B cell (primary cell): ENCODE data around the gene DCDC1. TPM values are rescaled to one million over a fixed set of nuclear protein-coding genes. Genes with fewer than 3 reads are reported as not detected.

ENCODE experiments used
- ATAC-seq: fragments of 200-7000 bp; cut with Tn5 transposase; one replicate; pipeline ENCODE4 v1.10.0; 2021; ENCODE audit warnings: low read depth, mild to moderate bottlenecking, moderate number of reproducible peaks, moderate library complexity
- CTCF ChIA-PET: fragments of 350-600 bp; sonication (Branson Sonifier 250); formaldehyde crosslinking; loops from one replicate; lab custom pipeline; 2021; ENCODE audit warnings: antibody characterized with exemption, inconsistent platforms; lab: Charles Lee
- POLR2A ChIA-PET: fragments of 350-600 bp; sonication (Branson Sonifier 250); formaldehyde crosslinking; loops from one replicate; lab custom pipeline; 2021; ENCODE audit warnings: antibody characterized with exemption; lab: Charles Lee
- DNase-seq: peaks from one replicate; pipeline ENCODE4 v3.0.0; 2013
- H2AFZ ChIP-seq: 2 replicates; pipeline ENCODE4 v1.6.1; 2012; ENCODE audit warnings: mild to moderate bottlenecking, low read depth, low read length; ENCODE audit not compliant: insufficient read depth, poor library complexity, severe bottlenecking
- H3K27ac ChIP-seq, 2 donors: 1 replicate in 1 of 2; 2 replicates in 1 of 2; pipeline ENCODE4 v1.5.1; 2012 to 2013; ENCODE audit warnings: low read length in 2 of 2, mild to moderate bottlenecking in 2 of 2, moderate library complexity in 1 of 2
- H3K27me3 ChIP-seq, 4 experiments: fragments of 200-600 bp in 1 of 4; sonication (generic) in 1 of 4; replicated peaks in 1 of 4; 1 replicate in 2 of 4; 2 replicates in 2 of 4; pipeline versions ENCODE4 v1.6.1 to v1.7.0; 2013 to 2016; ENCODE audit warnings: low read length in 3 of 4, mild to moderate bottlenecking in 2 of 4, mixed read lengths in 1 of 4, moderate library complexity in 1 of 4; ENCODE audit not compliant: insufficient read depth in 4 of 4, control insufficient read depth in 3 of 4; ENCODE audit errors: control extremely low read depth in 1 of 4
- H3K36me3 ChIP-seq, 2 experiments: replicated peaks in 1 of 2; 1 replicate in 1 of 2; 2 replicates in 1 of 2; pipeline versions ENCODE4 v1.6.1 to v1.7.1; 2013; ENCODE audit warnings: low read length in 1 of 2; ENCODE audit not compliant: insufficient read depth in 2 of 2, control insufficient read depth in 1 of 2; ENCODE audit errors: control extremely low read depth in 1 of 2, extremely low read depth in 1 of 2
- H3K4me1 ChIP-seq, 2 donors: fragments of 200-600 bp in 1 of 2; sonication (generic) in 1 of 2; 1 replicate in 1 of 2; 2 replicates in 1 of 2; pipeline versions ENCODE4 v1.5.1 to v1.6.1; 2013 to 2017; ENCODE audit warnings: low read length in 2 of 2; ENCODE audit not compliant: control insufficient read depth in 2 of 2, insufficient read depth in 2 of 2
- H3K4me2 ChIP-seq: replicated peaks from 2 replicates; pipeline ENCODE3; 2012; ENCODE audit warnings: mild to moderate bottlenecking, low read depth, low read length; ENCODE audit not compliant: poor library complexity, severe bottlenecking
- H3K4me3 ChIP-seq, 5 experiments: fragments of 200-600 bp in 1 of 5; sonication (generic) in 1 of 5; 1 replicate in 3 of 5; 2 replicates in 2 of 5; pipeline versions ENCODE4 v1.5.1 to v1.7.0; 2011 to 2016; ENCODE audit warnings: low read length in 4 of 5, mild to moderate bottlenecking in 4 of 5, low read depth in 2 of 5, control low read depth in 1 of 5, moderate library complexity in 1 of 5; ENCODE audit not compliant: insufficient read depth in 1 of 5; ENCODE audit errors: control extremely low read depth in 1 of 5, extremely low read depth in 1 of 5
- H3K79me2 ChIP-seq: fragments of 200-600 bp; sonication (generic); one replicate; pipeline ENCODE4 v1.6.0; 2016; ENCODE audit warnings: low read length; ENCODE audit not compliant: control insufficient read depth, insufficient read depth
- H3K9ac ChIP-seq: fragments of 200-600 bp; sonication (generic); 2 replicates; pipeline ENCODE4 v1.6.1; 2017; ENCODE audit warnings: mild to moderate bottlenecking, low read length, moderate library complexity
- H3K9me3 ChIP-seq, 3 donors: one replicate each; pipeline versions ENCODE4 v1.6.1 to v1.7.1; 2013; ENCODE audit warnings: low read length in 2 of 3; ENCODE audit not compliant: control insufficient read depth in 2 of 3, insufficient read depth in 1 of 3; ENCODE audit errors: control extremely low read depth in 1 of 3
- H4K20me1 ChIP-seq: 2 replicates; pipeline ENCODE4 v1.6.0; 2012; ENCODE audit warnings: mild to moderate bottlenecking, low read length; ENCODE audit not compliant: insufficient read depth, control insufficient read depth, poor library complexity, severe bottlenecking
- H3K27ac Mint-ChIP-seq: one replicate; pipeline ENCODE4 v1.8.0; 2021; ENCODE audit warnings: mixed read lengths
- H3K27me3 Mint-ChIP-seq: one replicate; pipeline ENCODE4 v1.8.0; 2021; ENCODE audit warnings: mixed read lengths
- H3K4me1 Mint-ChIP-seq: one replicate; pipeline ENCODE4 v1.8.0; 2021; ENCODE audit warnings: mixed read lengths
- H3K4me3 Mint-ChIP-seq: one replicate; pipeline ENCODE4 v1.8.0; 2021; ENCODE audit warnings: mixed read lengths
- H3K9me3 Mint-ChIP-seq: one replicate; pipeline ENCODE4 v1.8.0; 2022; ENCODE audit warnings: mixed read lengths; ENCODE audit not compliant: insufficient read depth
- EZH2 ChIP-seq: IDR thresholded peaks from 2 replicates; pipeline ENCODE4 v1.6.1; 2012; ENCODE audit warnings: borderline replicate concordance, low read depth, mild to moderate bottlenecking, moderate library complexity, low read length; ENCODE audit not compliant: insufficient read depth, poor library complexity, severe bottlenecking
- WGBS: methylation state at CpG from one replicate; pipeline ENCODE4 v1.1.5; 2013; ENCODE audit warnings: missing lambda C conversion rate; ENCODE audit not compliant: insufficient coverage; 5-methylcytosine and 5-hydroxymethylcytosine counted together
- intact Hi-C: fragments of 100-400 bp; cut with micrococcal nuclease; formaldehyde crosslinking; loops from one replicate; pipeline ENCODE4 v1.10.0; 2022
- polyA plus RNA-seq: library from polyadenylated mRNA; depleted of rRNA; stranded (reverse); fragments of >200 nt; gene quantifications from 2 replicates; pipeline ENCODE4 v1.2.3, GENCODE V29; 2012
- total RNA-seq, 2 donors: library from RNA; stranded (reverse); fragments of 120-200 nt in 1 of 2; gene quantifications; 1 replicate in 1 of 2; 2 replicates in 1 of 2; pipeline versions ENCODE4 v1.2.3 to v1.2.4, GENCODE V29; 2013 to 2022
- TF ChIP-seq, protein P1 (sequence below): fragments of 200-600 bp; IDR thresholded peaks from one replicate; pipeline ENCODE4 v1.8.0; 2022; ENCODE audit warnings: antibody characterized with exemption, mild to moderate bottlenecking

Gene DCDC1
- total and polyA plus RNA-seq, 2 donors (not counting 1 experiment from before 2014, with no cell fraction given) = not detected

DNA sequence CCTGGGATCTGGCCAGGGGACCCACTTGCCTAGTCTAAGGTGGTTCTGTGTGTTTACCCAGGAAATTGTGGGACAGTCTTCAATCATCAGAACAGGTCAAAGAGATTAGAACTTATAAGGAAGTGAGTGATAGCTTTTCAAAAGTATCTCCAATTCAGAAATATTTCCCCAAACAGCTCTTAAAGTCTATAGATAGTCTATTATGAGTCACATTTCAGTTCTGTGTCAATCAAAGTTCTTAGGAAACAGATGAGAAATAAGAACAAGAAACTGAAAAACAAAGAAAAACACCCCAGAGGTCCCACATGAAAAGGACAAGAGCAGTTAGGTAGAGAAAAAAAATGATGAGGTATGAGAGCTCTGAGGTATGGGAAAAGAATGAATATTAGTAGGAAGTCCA lies 402.0 kb downstream of the DCDC1 start:
- Histone ChIP-seq H4K20me1 (no peaks in the 10 kb centered on the region), H2AFZ (no peak overlapping the region), H3K9me3 (peaks cover 0 to 6% (median 0%) of the 10 kb centered on the region in 3 donors), H3K4me3 (no peak overlapping the region), H3K4me1 (no peaks in the 10 kb centered on the region), H3K4me2 (no peak overlapping the region), H3K27me3 (no peaks in the 10 kb centered on the region), H3K9ac (no peak overlapping the region), H3K27ac (no peak overlapping the region), H3K36me3 (no peaks in the 10 kb centered on the region), H3K79me2 (no peaks in the 10 kb centered on the region)
- no peak for DNase-seq
- no peaks in the 10 kb centered on the region for H3K27me3 Mint-ChIP-seq
- H3K27ac Mint-ChIP-seq = no peak overlapping the region
- ATAC-seq = no peak
- intact Hi-C loops = no loop called here
- POLR2A ChIA-PET = no interaction called here
- H3K4me3 Mint-ChIP-seq = no peak overlapping the region
- H3K4me1 Mint-ChIP-seq = no peaks in the 10 kb centered on the region
- no peaks in the 10 kb centered on the region for H3K9me3 Mint-ChIP-seq
- TF ChIP-seq, protein P1, sequence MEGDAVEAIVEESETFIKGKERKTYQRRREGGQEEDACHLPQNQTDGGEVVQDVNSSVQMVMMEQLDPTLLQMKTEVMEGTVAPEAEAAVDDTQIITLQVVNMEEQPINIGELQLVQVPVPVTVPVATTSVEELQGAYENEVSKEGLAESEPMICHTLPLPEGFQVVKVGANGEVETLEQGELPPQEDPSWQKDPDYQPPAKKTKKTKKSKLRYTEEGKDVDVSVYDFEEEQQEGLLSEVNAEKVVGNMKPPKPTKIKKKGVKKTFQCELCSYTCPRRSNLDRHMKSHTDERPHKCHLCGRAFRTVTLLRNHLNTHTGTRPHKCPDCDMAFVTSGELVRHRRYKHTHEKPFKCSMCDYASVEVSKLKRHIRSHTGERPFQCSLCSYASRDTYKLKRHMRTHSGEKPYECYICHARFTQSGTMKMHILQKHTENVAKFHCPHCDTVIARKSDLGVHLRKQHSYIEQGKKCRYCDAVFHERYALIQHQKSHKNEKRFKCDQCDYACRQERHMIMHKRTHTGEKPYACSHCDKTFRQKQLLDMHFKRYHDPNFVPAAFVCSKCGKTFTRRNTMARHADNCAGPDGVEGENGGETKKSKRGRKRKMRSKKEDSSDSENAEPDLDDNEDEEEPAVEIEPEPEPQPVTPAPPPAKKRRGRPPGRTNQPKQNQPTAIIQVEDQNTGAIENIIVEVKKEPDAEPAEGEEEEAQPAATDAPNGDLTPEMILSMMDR = no peak
- no peak for TF ChIP-seq EZH2
- CTCF ChIA-PET = no interaction called here

DNA sequence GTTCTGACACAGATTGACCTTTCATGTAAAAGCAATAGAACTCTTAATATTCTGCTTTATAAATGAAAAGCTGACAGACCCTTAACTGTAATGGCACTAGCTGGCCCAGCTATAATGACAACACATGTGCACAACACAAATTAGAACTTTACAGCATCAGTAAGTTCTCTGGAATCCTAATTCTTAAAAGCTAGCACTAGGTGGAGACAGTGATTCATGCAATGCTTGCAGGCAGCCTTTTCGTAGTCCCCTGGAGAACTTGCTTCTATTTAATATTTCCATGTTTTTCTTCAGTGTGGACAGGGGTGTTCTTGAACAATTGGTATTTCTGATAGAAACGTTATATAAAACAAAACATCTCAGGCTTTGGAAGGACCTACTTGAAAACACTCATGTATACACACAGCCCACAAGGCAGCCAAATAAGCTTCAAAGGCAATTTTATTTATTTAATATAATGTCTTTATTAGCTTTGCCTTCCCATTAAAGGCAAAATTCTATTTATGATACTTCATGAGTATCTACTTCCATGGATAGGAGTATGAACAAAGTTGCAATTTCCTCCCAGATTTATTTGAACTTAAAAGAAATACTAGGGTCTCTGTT lies 409.0 kb downstream of the DCDC1 start:
- TF ChIP-seq, protein P1 = no peak
- TF ChIP-seq EZH2 = no peak
- DNase-seq = no peak

More for the DNA sequence above, 409.0 kb downstream of the DCDC1 start:
- Mint-ChIP-seq H3K27ac (no peak overlapping the region), H3K4me1 (no peaks in the 10 kb centered on the region), H3K9me3 (no peaks in the 10 kb centered on the region), H3K27me3 (no peaks in the 10 kb centered on the region), H3K4me3 (no peak overlapping the region)
- no peaks in the 10 kb centered on the region for H3K9me3 ChIP-seq
- H4K20me1 ChIP-seq = no peaks in the 10 kb centered on the region
- WGBS = no CpG with 5 or more reads among the region's 2 CpGs
- no peak for ATAC-seq
- H3K4me1 ChIP-seq = no peaks in the 10 kb centered on the region
- H3K9ac ChIP-seq = no peak overlapping the region
- no peak overlapping the region for H3K4me3 ChIP-seq
- CTCF ChIA-PET = no interaction called here
- H2AFZ ChIP-seq = no peak overlapping the region
- H3K27ac ChIP-seq = no peak overlapping the region
- H3K4me2 ChIP-seq = no peak overlapping the region
- H3K79me2 ChIP-seq = no peaks in the 10 kb centered on the region
- H3K36me3 ChIP-seq = no peaks in the 10 kb centered on the region
- no peaks in the 10 kb centered on the region for H3K27me3 ChIP-seq
- POLR2A ChIA-PET = no interaction called here
- intact Hi-C loops = no loop called here
